Mesenteric fat pad (tissue), 1 donor: Measurements from ENCODE around the gene MORN1. TPM values are rescaled to one million over a fixed set of nuclear protein-coding genes. Genes with fewer than 3 reads are reported as not detected.

Experiments
- DNase-seq: peaks from one replicate; pipeline ENCODE4 v3.0.0-alpha.2; 2020; ENCODE audit warnings: low spot score
- total RNA-seq: library from RNA; stranded (reverse); fragmentation: NEBNext Ultra II Directional; extraction: Animal tissue kit (Norgen Biotek cat#: 25700); gene quantifications from one replicate; pipeline ENCODE4 v1.2.1, GENCODE V29; 2021
- donor health status: DM: yes; HTN: yes; CAD: no.

MORN1 gene
- total RNA-seq, 1 donor from 2014 or later, result 4.4 TPM

GRCh38 chr1:2388004-2388913 is 3.1 kb downstream of the MORN1 start:
- DNase-seq, result no peak

GRCh38 chr1:2386636-2387611 is 4.4 kb downstream of the MORN1 start:
- DNase-seq, result no peak

GRCh38 chr1:2385606-2386280 is 5.6 kb downstream of the MORN1 start:
- no peak for DNase-seq

- DNase-seq, result no peak
Measured at GRCh38 chr1:2384941-2385481, 6.3 kb downstream of the MORN1 start.

- DNase-seq, result no peak
Measured at GRCh38 chr1:2384130-2384860, 7.1 kb downstream of the MORN1 start.

- no peak for DNase-seq
Measured at GRCh38 chr1:2383576-2383975, 7.8 kb downstream of the MORN1 start.

- no peak for DNase-seq
Measured at GRCh38 chr1:2382621-2383361, 8.6 kb downstream of the MORN1 start.

- peak; percentile 95 for DNase-seq
Measured at GRCh38 chr1:2381741-2382620, 9.4 kb downstream of the MORN1 start.

GRCh38 chr1:2380816-2381591 is 10.3 kb downstream of the MORN1 start:
- no peak for DNase-seq

- DNase-seq, result no peak
Measured at GRCh38 chr1:2379733-2380404, 11.5 kb downstream of the MORN1 start.

- no peak for DNase-seq
Measured at GRCh38 chr1:2378956-2379732, 12.2 kb downstream of the MORN1 start.

GRCh38 chr1:2378441-2378851 is 12.9 kb downstream of the MORN1 start:
- no peak for DNase-seq

- DNase-seq, result no peak
Measured at GRCh38 chr1:2377751-2378440, 13.5 kb downstream of the MORN1 start.

GRCh38 chr1:2376931-2377672 is 14.3 kb downstream of the MORN1 start:
- no peak for DNase-seq

GRCh38 chr1:2376261-2376741 is 15.1 kb downstream of the MORN1 start:
- DNase-seq, result no peak
